ENCODE data around the gene MYMK.
"Not testable (repeated sequence)": the region's sequence is repeated elsewhere in the genome, so short reads cannot be mapped to it uniquely, and the experiment has no call there.

MYMK gene

GRCh38 chr9:133524679-133525228 lies at the start of gene MYMK:
TSS of gene MYMK (minus strand) at chr9:133524959. CDS start at chr9:133524844, 115 bp downstream.
- no peak for DNase-seq (ENCODE audit: low spot score)

GRCh38 chr9:133573791-133574515 lies 49.2 kb upstream of the MYMK start:
- no peak for DNase-seq (ENCODE audit: low spot score)

- DNase-seq (ENCODE audit: low spot score): no peak
These were observed 48.1 kb upstream of the MYMK start for GRCh38 chr9:133572821-133573361.

GRCh38 chr9:133571896-133572595 lies 47.3 kb upstream of the MYMK start:
- DNase-seq (ENCODE audit: low spot score): no peak

GRCh38 chr9:133571391-133571890 lies 46.7 kb upstream of the MYMK start:
- DNase-seq (ENCODE audit: low spot score): no peak

GRCh38 chr9:133570691-133571080 lies 45.9 kb upstream of the MYMK start:
- DNase-seq (ENCODE audit: low spot score): no peak

GRCh38 chr9:133569891-133570690 lies 45.3 kb upstream of the MYMK start:
- no peak for DNase-seq (ENCODE audit: low spot score)

- no peak for DNase-seq (ENCODE audit: low spot score)
These were observed 44.5 kb upstream of the MYMK start for GRCh38 chr9:133569121-133569785.

GRCh38 chr9:133568186-133568585 lies 43.4 kb upstream of the MYMK start:
- DNase-seq (ENCODE audit: low spot score): no peak

- DNase-seq (ENCODE audit: low spot score): no peak
These were observed 42.1 kb upstream of the MYMK start for GRCh38 chr9:133566817-133567216.

- no peak for DNase-seq (ENCODE audit: low spot score)
These were observed 41.6 kb upstream of the MYMK start for GRCh38 chr9:133566382-133566781.

GRCh38 chr9:133564451-133565116 lies 39.8 kb upstream of the MYMK start:
- no peak for DNase-seq (ENCODE audit: low spot score)

GRCh38 chr9:133563814-133564213 lies 39.1 kb upstream of the MYMK start:
- not testable (repeated sequence) for DNase-seq (ENCODE audit: low spot score)

- DNase-seq (ENCODE audit: low spot score): no peak
These were observed 38.6 kb upstream of the MYMK start for GRCh38 chr9:133563291-133563796.

- no peak for DNase-seq (ENCODE audit: low spot score)
These were observed 38.0 kb upstream of the MYMK start for GRCh38 chr9:133562611-133563290.

- no peak for DNase-seq (ENCODE audit: low spot score)
These were observed 37.3 kb upstream of the MYMK start for GRCh38 chr9:133561976-133562554.

- DNase-seq (ENCODE audit: low spot score): no peak
These were observed 36.2 kb upstream of the MYMK start for GRCh38 chr9:133560944-133561343.

- no peak for DNase-seq (ENCODE audit: low spot score)
These were observed 35.6 kb upstream of the MYMK start for GRCh38 chr9:133560311-133560710.
